Uterus (tissue), 4 donors: ENCODE data around the gene GABRG3. TPM values are rescaled to one million over a fixed set of nuclear protein-coding genes. Genes with fewer than 3 reads are reported as not detected.

Source experiments
- DNase-seq, 2 donors: peaks; one replicate each; pipeline ENCODE4 v3.0.0-alpha.2; 2019 to 2020
- H3K27ac ChIP-seq, 2 donors: fragments of 200-600 bp; sonication (generic); 1 replicate in 1 of 2; 2 replicates in 1 of 2; pipeline ENCODE4 v1.5.1; 2016 to 2018
- H3K27me3 ChIP-seq, 2 donors: fragments of 200-600 bp; sonication (generic); one replicate each; pipeline ENCODE4 v1.5.1; 2018 to 2019; ENCODE audit warnings: control low read depth in 1 of 2
- H3K36me3 ChIP-seq, 2 donors: fragments of 200-600 bp; sonication (generic); one replicate each; pipeline ENCODE4 v1.5.1; 2019; ENCODE audit warnings: control low read depth in 1 of 2
- H3K4me1 ChIP-seq, 2 donors: fragments of 200-600 bp; sonication (generic); one replicate each; pipeline ENCODE4 v1.5.1; 2018 to 2019; ENCODE audit warnings: control low read depth in 1 of 2
- H3K4me3 ChIP-seq, 2 donors: fragments of 200-600 bp; sonication (generic); 1 replicate in 1 of 2; 2 replicates in 1 of 2; pipeline ENCODE4 v1.5.1; 2018 to 2019; ENCODE audit warnings: mild to moderate bottlenecking in 1 of 2
- H3K9me3 ChIP-seq, 2 donors: fragments of 200-600 bp; sonication (generic); one replicate each; pipeline ENCODE4 v1.5.1; 2019; ENCODE audit warnings: control low read depth in 1 of 2
- POLR2A ChIP-seq, 2 donors: fragments of 450-650 bp; IDR thresholded peaks; one replicate each; pipeline ENCODE4 v1.6.1; 2016; ENCODE audit warnings: antibody characterized with exemption in 2 of 2, mild to moderate bottlenecking in 1 of 2, moderate library complexity in 1 of 2
- intact Hi-C: fragments of 100-400 bp; cut with DNase I; formaldehyde crosslinking; loops from one replicate; pipeline ENCODE4 v1.15.1; 2023; ENCODE audit warnings: low total_unique reads
- total RNA-seq, 4 donors: library from RNA; depleted of rRNA in 3 of 4; stranded (reverse); fragments of >200 nt in 3 of 4; gene quantifications; one replicate each; pipeline versions ENCODE4 v1.1.0 to v1.2.4, GENCODE V29; 2014 to 2023
- TF ChIP-seq, protein P1 (sequence below), 4 experiments: fragments of 200-600 bp in 2 of 4; fragments of 450-650 bp in 2 of 4; sonication (generic) in 2 of 4; IDR thresholded peaks; one replicate each; pipeline ENCODE4 v1.5.1; 2016 to 2019; ENCODE audit warnings: antibody characterized with exemption in 4 of 4, mild to moderate bottlenecking in 2 of 4, moderate library complexity in 1 of 4
- donor health status: DM: yes; HTN: yes; CAD: no.

The GABRG3 gene
- total RNA-seq, 4 donors from 2014 or later: 3.0 TPM; not detected in 3

- H3K4me3 ChIP-seq: no peak overlapping the region
- TF ChIP-seq, protein P1, sequence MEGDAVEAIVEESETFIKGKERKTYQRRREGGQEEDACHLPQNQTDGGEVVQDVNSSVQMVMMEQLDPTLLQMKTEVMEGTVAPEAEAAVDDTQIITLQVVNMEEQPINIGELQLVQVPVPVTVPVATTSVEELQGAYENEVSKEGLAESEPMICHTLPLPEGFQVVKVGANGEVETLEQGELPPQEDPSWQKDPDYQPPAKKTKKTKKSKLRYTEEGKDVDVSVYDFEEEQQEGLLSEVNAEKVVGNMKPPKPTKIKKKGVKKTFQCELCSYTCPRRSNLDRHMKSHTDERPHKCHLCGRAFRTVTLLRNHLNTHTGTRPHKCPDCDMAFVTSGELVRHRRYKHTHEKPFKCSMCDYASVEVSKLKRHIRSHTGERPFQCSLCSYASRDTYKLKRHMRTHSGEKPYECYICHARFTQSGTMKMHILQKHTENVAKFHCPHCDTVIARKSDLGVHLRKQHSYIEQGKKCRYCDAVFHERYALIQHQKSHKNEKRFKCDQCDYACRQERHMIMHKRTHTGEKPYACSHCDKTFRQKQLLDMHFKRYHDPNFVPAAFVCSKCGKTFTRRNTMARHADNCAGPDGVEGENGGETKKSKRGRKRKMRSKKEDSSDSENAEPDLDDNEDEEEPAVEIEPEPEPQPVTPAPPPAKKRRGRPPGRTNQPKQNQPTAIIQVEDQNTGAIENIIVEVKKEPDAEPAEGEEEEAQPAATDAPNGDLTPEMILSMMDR (IDR thresholded peaks at IDR 0.05): no peak
- TF ChIP-seq POLR2A (IDR thresholded peaks at IDR 0.05): no peak
- no peak for DNase-seq
- no peaks in the 10 kb centered on the region for H3K36me3 ChIP-seq
- no peak overlapping the region for H3K27ac ChIP-seq
- intact Hi-C loops: no loop called here
- H3K4me1 ChIP-seq: no peaks in the 10 kb centered on the region
- no peaks in the 10 kb centered on the region for H3K27me3 ChIP-seq
- H3K9me3 ChIP-seq: no peaks in the 10 kb centered on the region
Observed at GRCh38 chr15:27271258-27271657, 300.3 kb downstream of the GABRG3 start.

- Histone ChIP-seq H3K4me1 (no peaks in the 10 kb centered on the region), H3K27ac (no peak overlapping the region), H3K9me3 (no peaks in the 10 kb centered on the region), H3K27me3 (no peaks in the 10 kb centered on the region), H3K36me3 (no peaks in the 10 kb centered on the region), H3K4me3 (no peak overlapping the region)
- intact Hi-C loops: no loop called here
- DNase-seq: no peak
- no peak for TF ChIP-seq POLR2A (IDR thresholded peaks at IDR 0.05)
- TF ChIP-seq, protein P1 (IDR thresholded peaks at IDR 0.05): no peak
Observed at GRCh38 chr15:27272427-27272826, 301.4 kb downstream of the GABRG3 start.

- intact Hi-C loops: no loop called here
- no peaks in the 10 kb centered on the region for H3K36me3 ChIP-seq
- TF ChIP-seq POLR2A (IDR thresholded peaks at IDR 0.05): no peak
- TF ChIP-seq, protein P1 (IDR thresholded peaks at IDR 0.05): no peak
- H3K27ac ChIP-seq: no peak overlapping the region
- no peaks in the 10 kb centered on the region for H3K27me3 ChIP-seq
- no peaks in the 10 kb centered on the region for H3K4me1 ChIP-seq
- DNase-seq: no peak
- no peaks in the 10 kb centered on the region for H3K9me3 ChIP-seq
- no peak overlapping the region for H3K4me3 ChIP-seq
Observed at GRCh38 chr15:27273506-27273905, 302.5 kb downstream of the GABRG3 start.

DNA sequence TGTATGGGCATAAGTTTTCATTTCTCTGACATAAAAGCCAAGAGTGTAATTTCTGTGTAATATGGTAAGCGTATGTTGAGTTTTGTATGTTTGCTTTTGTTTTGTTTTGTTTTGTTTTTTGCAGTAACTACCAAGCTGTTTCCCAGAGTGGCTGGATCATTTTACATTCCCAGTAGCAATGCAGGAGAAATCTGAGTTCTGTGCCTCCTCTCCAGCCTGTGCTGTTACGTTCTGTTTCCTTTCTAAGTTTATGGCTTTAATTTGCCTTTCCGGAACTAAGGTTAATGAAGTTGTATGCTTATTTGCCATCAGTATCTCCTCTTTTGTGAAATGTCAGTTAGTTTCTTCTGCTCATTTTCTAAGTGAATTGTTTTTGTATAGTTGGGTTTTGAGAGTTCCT is 307.8 kb downstream of the GABRG3 start:
- no peak overlapping the region for H3K27ac ChIP-seq
- no peaks in the 10 kb centered on the region for H3K4me1 ChIP-seq

DNA sequence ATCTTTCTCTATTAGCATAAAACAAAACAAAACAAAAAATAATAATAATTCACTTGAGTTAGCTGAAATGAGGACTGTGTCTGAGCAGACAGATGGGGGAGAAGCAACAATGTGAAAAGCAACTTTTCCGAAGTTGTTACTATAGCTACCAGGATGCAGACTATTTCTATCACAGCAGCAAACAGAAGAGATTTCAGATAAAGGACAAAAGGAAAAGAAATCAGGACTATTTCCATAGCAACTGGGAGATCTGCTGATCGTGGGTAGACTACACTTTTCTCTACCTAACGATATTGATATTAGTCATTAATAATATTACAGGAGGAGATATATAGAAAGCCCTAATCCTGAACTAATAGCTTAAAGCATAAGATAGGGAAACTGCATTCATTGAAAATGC is 321.7 kb downstream of the GABRG3 start:
- intact Hi-C loops: no loop called here
- Histone ChIP-seq H3K27ac (no peak overlapping the region), H3K4me1 (no peaks in the 10 kb centered on the region), H3K9me3 (no peaks in the 10 kb centered on the region), H3K36me3 (no peaks in the 10 kb centered on the region), H3K4me3 (no peak overlapping the region), H3K27me3 (no peaks in the 10 kb centered on the region)
- TF ChIP-seq, protein P1 (IDR thresholded peaks at IDR 0.05): no peak
- TF ChIP-seq POLR2A (IDR thresholded peaks at IDR 0.05): no peak
- no peak for DNase-seq

More for the DNA sequence above, 307.8 kb downstream of the GABRG3 start:
- Histone ChIP-seq H3K27me3 (no peaks in the 10 kb centered on the region), H3K9me3 (no peaks in the 10 kb centered on the region), H3K36me3 (no peaks in the 10 kb centered on the region), H3K4me3 (no peak overlapping the region)
- no peak for DNase-seq
- intact Hi-C loops: no loop called here
- TF ChIP-seq POLR2A (IDR thresholded peaks at IDR 0.05): no peak
- TF ChIP-seq, protein P1 (IDR thresholded peaks at IDR 0.05): no peak
